C4-2B (cell line): ENCODE measurements around the gene OSBP2.
"Not testable (repeated sequence)": the region's sequence is repeated elsewhere in the genome, so short reads cannot be mapped to it uniquely, and the experiment has no call there.

Experiments
- H3K27ac ChIP-seq: fragments of 450-650 bp; 2 replicates; pipeline ENCODE4 v1.5.1; 2017
- CTCF ChIP-seq: fragments of 450-650 bp; conservative IDR thresholded peaks from 2 replicates; pipeline ENCODE4 v1.5.1; 2017; ENCODE audit warnings: mild to moderate bottlenecking
- ZFX ChIP-seq: fragments of 450-650 bp; IDR thresholded peaks from 2 replicates; pipeline ENCODE4 v1.6.1; 2017

The OSBP2 gene

GRCh38 chr22:30721741-30722140 lies 27.1 kb downstream of the OSBP2 start:
- no peak overlapping the region for H3K27ac ChIP-seq
- TF ChIP-seq ZFX (no peak), CTCF (no peak)

DNA sequence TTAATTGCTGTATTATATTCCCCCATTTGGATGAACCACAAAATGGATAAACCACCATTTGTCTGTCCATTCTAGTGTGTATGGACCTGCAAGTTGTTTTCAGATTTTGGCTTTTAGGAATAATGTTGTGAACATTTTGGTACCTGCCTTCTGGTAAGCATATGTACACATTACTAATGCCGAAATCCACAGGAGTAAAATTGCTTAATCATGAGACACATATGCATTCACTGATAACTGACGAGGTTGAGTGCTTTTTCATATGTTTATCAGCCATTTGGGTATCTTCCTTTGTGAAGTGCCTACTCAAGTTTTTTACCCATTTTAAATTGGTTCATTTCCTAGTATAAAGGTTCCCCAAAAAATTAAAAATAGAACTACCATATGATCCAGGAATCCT lies 34.2 kb downstream of the OSBP2 start:
- TF ChIP-seq CTCF (no peak), ZFX (no peak)
- no peak overlapping the region for H3K27ac ChIP-seq

- H3K27ac ChIP-seq = no peak overlapping the region
- TF ChIP-seq CTCF (no peak), ZFX (no peak)
These were observed 37.0 kb downstream of the OSBP2 start for GRCh38 chr22:30731658-30732057.

DNA sequence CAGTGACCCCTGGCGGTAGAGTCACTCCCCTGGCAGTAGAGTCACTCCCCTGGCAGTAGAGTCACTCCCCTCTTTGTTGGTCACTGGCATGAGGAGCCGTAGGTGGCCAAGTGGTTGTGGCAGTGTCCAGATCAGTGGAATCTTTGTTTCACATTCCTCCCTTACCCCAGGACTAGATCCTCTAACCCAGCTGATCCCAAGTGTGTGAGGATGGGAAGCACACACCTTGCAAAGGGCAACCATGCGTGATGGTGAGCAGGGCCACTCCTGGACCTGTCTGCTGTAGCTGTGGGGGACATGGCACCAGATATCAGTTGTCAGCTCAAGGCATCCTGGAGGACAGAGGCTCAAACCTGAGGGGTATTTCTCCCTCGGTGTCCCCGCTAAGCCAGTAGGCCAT lies 37.8 kb downstream of the OSBP2 start:
- TF ChIP-seq ZFX (no peak), CTCF (no peak)
- no peak overlapping the region for H3K27ac ChIP-seq

GRCh38 chr22:30733181-30733631 lies 38.5 kb downstream of the OSBP2 start:
- no peak for TF ChIP-seq CTCF
- TF ChIP-seq ZFX = no peak
- no peak overlapping the region for H3K27ac ChIP-seq

GRCh38 chr22:30740007-30740406 lies 45.3 kb downstream of the OSBP2 start:
- H3K27ac ChIP-seq = not testable (repeated sequence)

GRCh38 chr22:30740511-30740910 lies 45.8 kb downstream of the OSBP2 start:
- not testable (repeated sequence) for H3K27ac ChIP-seq

DNA sequence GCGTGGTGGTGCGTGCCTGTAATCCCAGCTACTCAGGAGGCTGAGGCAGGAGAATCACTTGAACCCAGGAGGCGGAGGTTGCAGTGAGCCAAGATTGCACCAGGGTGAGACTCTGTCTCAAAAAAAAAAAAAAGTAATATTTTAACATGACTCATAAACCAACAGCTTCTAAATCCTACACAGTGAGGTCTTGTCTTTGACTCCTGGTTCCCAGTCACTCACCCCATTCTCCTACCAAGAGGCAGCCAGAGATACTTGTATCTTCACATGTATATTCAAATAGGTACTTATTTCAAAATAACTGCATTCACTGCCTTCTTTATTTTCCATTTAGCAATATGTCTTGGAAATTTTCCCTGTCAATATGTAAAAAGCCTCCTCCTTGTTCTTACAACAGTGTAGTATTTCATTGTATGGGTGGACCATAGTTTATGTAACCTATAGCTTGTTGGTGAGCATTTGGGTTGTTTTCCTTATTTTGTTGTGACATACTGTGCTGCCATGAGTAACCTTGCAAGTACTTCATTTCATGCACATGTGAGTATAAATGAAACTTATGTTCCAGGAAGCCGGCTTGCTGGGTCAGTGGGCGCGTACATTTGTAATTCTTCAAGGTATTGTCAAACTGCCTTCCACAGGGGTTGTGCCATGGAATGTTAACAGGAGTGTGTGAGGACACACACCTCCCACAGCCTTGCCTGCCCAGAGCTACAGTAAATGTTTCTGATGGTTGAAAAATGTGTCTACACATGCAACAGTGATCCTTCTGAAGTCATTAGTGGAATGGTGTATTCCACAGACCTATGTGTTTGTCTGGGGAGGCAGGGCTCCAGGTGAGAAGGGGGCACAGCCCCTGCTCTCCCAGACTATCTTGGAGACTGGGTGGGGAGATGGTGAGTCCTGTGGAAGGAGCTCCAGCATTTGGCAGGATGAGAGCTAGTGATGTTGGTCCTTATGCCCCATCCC lies 47.9 kb downstream of the OSBP2 start:
- no peak overlapping the region for H3K27ac ChIP-seq
- TF ChIP-seq ZFX = no peak
- no peak for TF ChIP-seq CTCF
